Bronchial epithelial cell (primary cell): ENCODE measurements around the gene PRDX1. TPM values are rescaled to one million over a fixed set of nuclear protein-coding genes. Genes with fewer than 3 reads are reported as not detected.
A peak's percentile ranks its signal among the peaks of the same experiment; 100 is the strongest.
"Not testable (repeated sequence)": the region's sequence is repeated elsewhere in the genome, so short reads cannot be mapped to it uniquely, and the experiment has no call there.

ENCODE experiments used
- DNase-seq: peaks from one replicate; pipeline ENCODE4 v3.0.0-alpha.2; 2010; ENCODE audit warnings: low read depth
- FAIRE-seq: peaks from 2 replicates; lab custom pipeline; 2011; peaks lifted over from hg19 to GRCh38; lab: Jason Lieb, UNC
- H3K27me3 ChIP-seq: 2 replicates; pipeline ENCODE4 v1.5.1; 2011; ENCODE audit warnings: low read length; ENCODE audit not compliant: control insufficient read depth, insufficient read depth
- H3K36me3 ChIP-seq: 2 replicates; pipeline ENCODE4 v1.5.1; 2011; ENCODE audit warnings: low read length; ENCODE audit not compliant: control insufficient read depth, insufficient read depth
- H3K4me3 ChIP-seq: 2 replicates; pipeline ENCODE4 v1.5.1; 2011; ENCODE audit warnings: mild to moderate bottlenecking, low read depth, low read length, control low read depth
- CTCF ChIP-seq: IDR thresholded peaks from 2 replicates; pipeline ENCODE4 v1.5.1; 2011; ENCODE audit warnings: mild to moderate bottlenecking, moderate library complexity, low read length, control low read depth, inconsistent platforms; ENCODE audit not compliant: insufficient read depth, severe bottlenecking
- total RNA-seq: library from RNA; depleted of rRNA; stranded (reverse); fragments of >200 nt; gene quantifications from 2 replicates; pipeline ENCODE4 v1.2.1, GENCODE V29; 2014

Gene PRDX1
- total RNA-seq, 1 donor from 2014 or later, result 403 TPM

GRCh38 chr1:45492691-45493090, 29.0 kb downstream of the PRDX1 start:
- no peak for FAIRE-seq
- TF ChIP-seq CTCF, result no peak
- no peak for DNase-seq
- Histone ChIP-seq H3K27me3 (no peaks in the 10 kb centered on the region), H3K4me3 (no peak overlapping the region), H3K36me3 (no peaks in the 10 kb centered on the region)

- no peak for TF ChIP-seq CTCF
- H3K36me3 ChIP-seq, result no peaks in the 10 kb centered on the region
- H3K4me3 ChIP-seq, result no peak overlapping the region
- FAIRE-seq (no peak), DNase-seq (no peak)
- H3K27me3 ChIP-seq, result no peaks in the 10 kb centered on the region
Observed at GRCh38 chr1:45491487-45492260, 30.0 kb downstream of the PRDX1 start.

GRCh38 chr1:45490626-45491486, 30.8 kb downstream of the PRDX1 start, which contains the start of gene TESK2:
Gene TESK2, minus strand, starts transcription at chr1:45491163. Its CDS starts 33,378 bp downstream, at chr1:45457785.
- no peaks in the 10 kb centered on the region for H3K36me3 ChIP-seq
- DNase-seq (peak; percentile 100), FAIRE-seq (peak; percentile 93)
- H3K27me3 ChIP-seq, result no peaks in the 10 kb centered on the region
- no peak for TF ChIP-seq CTCF
- peak within 1 kb of the TSS; percentile 90 for H3K4me3 ChIP-seq

GRCh38 chr1:45490121-45490625, 31.5 kb downstream of the PRDX1 start:
- DNase-seq, result peak; percentile 33
- peak overlapping the region; percentile 90 for H3K4me3 ChIP-seq
- no peak for TF ChIP-seq CTCF
- no peaks in the 10 kb centered on the region for H3K27me3 ChIP-seq
- no peak for FAIRE-seq
- no peaks in the 10 kb centered on the region for H3K36me3 ChIP-seq

GRCh38 chr1:45489379-45489778, 32.3 kb downstream of the PRDX1 start:
- peak overlapping the region; percentile 90 for H3K4me3 ChIP-seq
- FAIRE-seq, H3K36me3 ChIP-seq, H3K27me3 ChIP-seq, DNase-seq: not testable (repeated sequence)
